HL-60 (cell line): ENCODE data around the gene EPN3.

Source experiments
- DNase-seq, 2 experiments: peaks; one replicate each; pipeline ENCODE4 v3.0.0-alpha.2; 2010 to 2020; ENCODE audit warnings: low read depth in 1 of 2, low spot score in 1 of 2
- H3K27ac ChIP-seq: fragments of 250-450 bp; sonication (Bioruptor Pico); replicated peaks from 2 replicates; pipeline ENCODE4 v1.5.1; 2020; ENCODE audit warnings: mild to moderate bottlenecking, moderate library complexity
- H3K27me3 ChIP-seq: fragments of 250-450 bp; sonication (Bioruptor Pico); 2 replicates; pipeline ENCODE4 v1.5.1; 2021; ENCODE audit warnings: mild to moderate bottlenecking, moderate library complexity; ENCODE audit not compliant: insufficient read depth, poor library complexity, severe bottlenecking
- H3K4me3 ChIP-seq: replicated peaks from 2 replicates; pipeline ENCODE4 v1.5.1; 2011; ENCODE audit warnings: mild to moderate bottlenecking, control low read depth, low read length; ENCODE audit not compliant: insufficient read depth
- CTCF ChIP-seq: IDR thresholded peaks from one replicate; pipeline ENCODE4 v1.5.1; 2011; ENCODE audit warnings: low read length, control low read depth, inconsistent platforms; ENCODE audit not compliant: insufficient read depth
- GABPA ChIP-seq: IDR thresholded peaks from 2 replicates; pipeline ENCODE4 v1.6.1; 2012; ENCODE audit warnings: low read depth
- POLR2AphosphoS5 ChIP-seq: IDR thresholded peaks from 2 replicates; pipeline ENCODE4 v1.6.1; 2012; ENCODE audit warnings: low read depth
- REST ChIP-seq: IDR thresholded peaks from 2 replicates; pipeline ENCODE4 v1.6.1; 2012; ENCODE audit warnings: low read depth; ENCODE audit not compliant: insufficient replicate concordance
- SPI1 ChIP-seq: IDR thresholded peaks from 2 replicates; pipeline ENCODE4 v1.6.1; 2012; ENCODE audit warnings: low read depth, mild to moderate bottlenecking, borderline replicate concordance

EPN3 gene

GRCh38 chr17:50542795-50543774, 10.6 kb downstream of the EPN3 start:
- no peak for DNase-seq
- H3K4me3 ChIP-seq: no peak overlapping the region
- TF ChIP-seq GABPA (no peak), REST (no peak), POLR2AphosphoS5 (no peak), CTCF (no peak), SPI1 (no peak)
- H3K27me3 ChIP-seq: peaks cover 3% of the 10 kb centered on the region
- no peak overlapping the region for H3K27ac ChIP-seq

- DNase-seq: no peak
- no peak overlapping the region for H3K27ac ChIP-seq
- TF ChIP-seq GABPA (no peak), CTCF (no peak), SPI1 (no peak), POLR2AphosphoS5 (no peak), REST (no peak)
Measured at GRCh38 chr17:50544516-50544915, 12.0 kb downstream of the EPN3 start.

GRCh38 chr17:50545311-50545710, 12.8 kb downstream of the EPN3 start:
- H3K27me3 ChIP-seq: peaks cover 3% of the 10 kb centered on the region
- no peak overlapping the region for H3K27ac ChIP-seq
- no peak overlapping the region for H3K4me3 ChIP-seq
- DNase-seq: no peak
- TF ChIP-seq REST (no peak), CTCF (no peak), GABPA (no peak), POLR2AphosphoS5 (no peak), SPI1 (no peak)

More at GRCh38 chr17:50544516-50544915, 12.0 kb downstream of the EPN3 start:
- H3K4me3 ChIP-seq: no peak overlapping the region
- H3K27me3 ChIP-seq: peaks cover 3% of the 10 kb centered on the region
